Renal pelvis (tissue), 4 donors: ENCODE data around the gene CHAC1. TPM values are rescaled to one million over a fixed set of nuclear protein-coding genes. Genes with fewer than 3 reads are reported as not detected.

Experiments used
- DNase-seq: peaks from one replicate; pipeline ENCODE4 v3.0.0-alpha.2; 2013
- polyA plus RNA-seq, 3 donors: library from polyadenylated mRNA; unstranded; fragments of 120-200 nt; gene quantifications; one replicate each; pipeline ENCODE4 v1.2.1, GENCODE V29; 2013; ENCODE audit not compliant: insufficient read length in 3 of 3

Gene CHAC1
- polyA plus RNA-seq, 3 donors = 2.5 to 3.8 (median 3.3) TPM

DNA sequence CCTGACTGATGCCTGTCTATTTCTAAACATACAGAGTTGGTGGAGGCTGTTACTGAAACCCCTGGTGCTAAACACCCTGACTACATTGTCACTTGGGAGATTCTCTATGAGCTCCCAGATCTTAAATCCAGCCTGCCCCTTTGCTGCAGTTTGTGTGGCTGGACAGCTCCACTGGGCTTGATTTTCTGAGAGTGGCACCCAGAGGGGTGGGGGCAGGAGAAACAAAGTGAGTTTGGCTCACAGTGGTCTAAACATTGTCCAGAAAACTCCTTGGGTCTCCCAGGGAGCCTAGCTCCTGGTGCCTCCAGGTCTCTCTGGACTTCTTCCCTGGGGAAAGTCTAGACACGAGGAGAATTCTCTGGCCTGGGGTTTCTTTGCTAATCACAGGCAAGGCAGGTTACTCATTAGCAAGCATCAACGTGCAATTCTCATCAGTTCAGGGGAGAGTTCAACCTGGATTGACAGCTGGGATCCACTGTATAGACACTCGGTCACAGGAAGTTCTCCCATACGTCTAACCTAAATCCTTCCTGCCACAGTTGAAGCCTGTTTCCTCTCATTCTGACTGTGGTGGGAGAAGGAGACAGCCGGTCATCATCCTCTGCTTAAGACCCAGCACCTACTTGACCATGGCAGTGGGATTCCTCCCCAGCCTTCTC lies 31.2 kb upstream of the CHAC1 start:
- DNase-seq = no peak

GRCh38 chr15:40922608-40923005 lies 30.7 kb upstream of the CHAC1 start:
- no peak for DNase-seq

DNA sequence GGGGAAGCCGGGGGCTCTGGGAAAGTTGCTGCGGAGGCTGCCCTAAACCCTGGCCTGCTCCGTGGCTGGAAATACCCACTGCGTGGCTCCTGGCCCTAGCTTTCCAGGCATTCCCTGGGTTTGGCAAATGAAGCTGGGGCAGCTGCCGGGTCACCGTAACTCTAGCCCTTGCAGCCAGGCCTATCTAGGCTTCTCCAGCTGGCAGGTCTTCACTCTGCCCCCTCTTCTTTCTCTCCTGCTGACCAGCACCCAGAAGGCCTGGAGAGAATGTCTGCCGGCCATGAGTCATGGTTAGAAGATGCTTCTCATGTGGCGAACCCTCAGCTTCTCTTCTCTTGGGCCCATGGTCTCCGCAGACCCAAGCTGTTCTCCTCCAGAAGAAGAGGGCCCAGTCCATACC lies 29.7 kb upstream of the CHAC1 start:
- DNase-seq = no peak

DNA sequence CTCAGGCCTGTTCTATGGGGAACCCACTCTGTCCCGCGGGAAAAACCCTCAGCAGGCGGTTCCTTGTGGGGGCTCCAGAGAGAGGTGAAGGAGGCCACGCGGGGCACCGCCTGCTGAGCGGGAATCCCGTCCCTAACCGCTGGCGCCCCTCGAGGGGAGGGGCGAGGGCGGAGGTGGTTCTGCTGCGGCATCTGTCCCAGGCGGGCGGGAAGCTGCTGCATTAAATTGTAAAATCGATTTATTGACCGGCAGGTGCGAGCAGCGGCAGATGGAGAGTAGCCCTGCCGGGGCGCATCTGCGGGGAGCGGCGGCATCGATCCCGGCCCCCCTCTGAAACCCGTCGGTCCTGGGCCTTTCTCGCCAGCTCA lies 27.8 kb upstream of the CHAC1 start:
- DNase-seq = no peak

GRCh38 chr15:40925863-40926658 lies 27.2 kb upstream of the CHAC1 start:
- DNase-seq = no peak

DNA sequence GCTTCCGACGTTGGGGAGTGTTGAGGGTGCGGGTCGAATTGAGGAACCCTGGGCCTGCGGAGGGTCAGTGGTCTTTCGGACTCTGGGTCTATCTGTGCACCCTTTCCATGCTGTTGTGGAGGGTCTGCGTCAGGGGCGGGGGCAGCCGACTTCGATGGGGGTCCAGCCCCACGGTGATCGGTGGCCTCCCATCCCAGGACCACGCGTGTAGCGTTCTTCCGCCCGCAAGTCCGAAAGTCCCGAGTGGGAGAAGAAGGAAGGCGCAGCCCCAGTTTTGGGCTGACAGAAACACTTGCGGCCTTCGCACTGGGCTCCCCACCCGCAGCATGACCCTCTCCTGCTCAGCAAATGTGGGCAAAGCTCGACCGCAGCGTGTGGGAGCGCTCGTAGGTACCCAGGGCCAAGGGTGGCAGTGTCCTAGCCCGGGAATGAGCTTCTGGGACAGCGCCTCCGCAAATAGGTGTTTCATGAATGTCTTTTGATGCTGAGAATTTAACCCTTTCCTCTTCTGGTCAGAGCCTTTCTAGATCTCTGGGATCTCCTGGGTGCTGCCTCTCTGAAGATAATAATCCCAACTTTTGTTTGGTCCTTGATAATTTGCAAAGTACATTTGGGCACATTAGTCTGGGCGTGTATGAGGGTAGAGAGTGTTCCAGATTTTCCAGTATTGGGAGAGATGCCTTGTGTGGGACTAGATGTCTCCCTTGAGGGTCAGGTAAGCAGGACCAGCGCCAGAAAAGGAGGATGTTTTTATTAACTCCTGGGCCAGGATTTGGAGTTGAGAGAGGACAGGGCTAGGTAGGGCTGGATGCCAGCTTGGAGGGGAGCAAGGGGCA lies 26.4 kb upstream of the CHAC1 start:
- no peak for DNase-seq

DNA sequence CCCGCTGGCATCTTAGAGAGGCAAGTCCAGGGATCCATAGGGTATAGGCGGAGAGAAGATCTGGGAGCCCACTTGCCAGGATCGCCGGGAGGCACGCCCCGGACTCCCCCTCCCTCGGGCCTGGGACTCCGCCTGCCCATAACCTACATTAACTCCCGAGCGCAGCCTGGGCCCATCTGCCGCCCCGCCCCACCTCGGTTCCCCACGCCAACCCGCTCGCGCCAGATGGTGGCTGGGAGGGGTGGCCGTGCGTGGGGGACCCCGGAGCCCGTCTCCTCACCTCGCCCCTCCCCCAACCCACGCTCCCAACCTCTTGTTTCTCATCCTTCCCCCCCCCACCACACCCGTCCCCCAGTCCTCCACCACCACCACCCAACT lies 25.8 kb upstream of the CHAC1 start:
- DNase-seq = no peak

DNA sequence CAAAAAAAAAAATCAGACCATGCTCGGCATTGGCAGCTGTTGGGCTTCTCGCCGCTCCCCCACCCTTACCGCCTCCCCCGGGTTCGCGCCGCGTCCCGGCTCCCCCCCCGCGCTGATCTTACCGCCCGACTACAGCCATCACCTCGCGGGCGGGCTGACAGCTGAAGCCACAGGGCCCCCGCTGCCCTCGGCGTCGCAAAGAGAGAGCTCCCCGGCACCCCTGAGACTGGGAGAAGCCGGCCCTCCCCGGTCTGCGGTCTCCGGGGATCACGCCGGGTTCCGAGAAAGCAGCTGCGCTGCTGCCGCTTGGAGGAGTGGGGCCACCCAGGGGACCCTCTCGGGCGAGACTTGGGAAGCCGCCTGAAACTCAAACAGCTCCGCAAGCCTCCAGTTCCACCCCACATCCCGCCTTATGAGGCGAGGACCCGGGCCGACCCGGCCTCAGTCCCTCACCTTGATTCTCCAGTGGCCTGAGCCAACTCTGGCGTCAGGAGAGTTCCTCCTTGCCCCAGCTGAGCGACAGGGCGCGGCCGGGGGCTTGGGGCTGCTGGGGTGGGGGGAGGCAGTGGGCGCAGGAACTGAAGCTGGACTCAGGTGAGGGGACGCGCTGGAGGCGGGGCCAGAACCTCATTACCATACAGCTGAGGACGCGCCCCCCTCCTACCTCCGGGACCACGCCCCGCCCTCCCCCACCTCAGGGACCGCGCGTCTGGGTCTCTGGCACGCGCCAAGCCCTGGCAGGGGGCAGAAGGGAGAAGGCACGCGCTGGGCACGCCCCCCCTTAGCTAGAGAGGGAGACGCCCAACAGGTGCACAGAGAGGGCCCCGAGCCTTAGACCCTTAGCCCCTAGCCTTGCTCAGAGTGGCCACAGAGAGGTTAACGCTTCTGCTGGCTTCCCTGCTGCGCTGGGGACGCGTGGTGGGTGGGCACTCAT lies 25.1 kb upstream of the CHAC1 start:
- DNase-seq = no peak

GRCh38 chr15:40928821-40929659 lies 24.2 kb upstream of the CHAC1 start, which contains the start of gene DLL4:
DLL4 (plus strand) TSS chr15:40929340; CDS start chr15:40929669, 329 bp downstream.
- no peak for DNase-seq

GRCh38 chr15:40929660-40930429 lies 23.4 kb upstream of the CHAC1 start:
- no peak for DNase-seq

GRCh38 chr15:40930430-40931299 lies 22.6 kb upstream of the CHAC1 start:
- DNase-seq = no peak

GRCh38 chr15:40931300-40932142 lies 21.8 kb upstream of the CHAC1 start:
- DNase-seq = no peak

DNA sequence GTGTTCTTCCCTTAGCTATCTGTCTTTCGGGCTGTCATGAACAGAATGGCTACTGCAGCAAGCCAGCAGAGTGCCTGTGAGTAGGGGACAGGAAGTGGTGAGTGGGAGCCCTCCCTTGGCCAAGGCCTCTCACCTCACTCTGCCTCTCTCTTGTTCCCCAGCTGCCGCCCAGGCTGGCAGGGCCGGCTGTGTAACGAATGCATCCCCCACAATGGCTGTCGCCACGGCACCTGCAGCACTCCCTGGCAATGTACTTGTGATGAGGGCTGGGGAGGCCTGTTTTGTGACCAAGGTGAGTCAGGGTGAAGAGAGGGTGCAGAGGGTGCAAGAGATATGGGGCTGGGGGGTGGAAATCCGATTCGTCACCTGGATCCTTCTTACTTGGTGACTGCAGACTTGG lies 21.1 kb upstream of the CHAC1 start:
- DNase-seq = no peak

DNA sequence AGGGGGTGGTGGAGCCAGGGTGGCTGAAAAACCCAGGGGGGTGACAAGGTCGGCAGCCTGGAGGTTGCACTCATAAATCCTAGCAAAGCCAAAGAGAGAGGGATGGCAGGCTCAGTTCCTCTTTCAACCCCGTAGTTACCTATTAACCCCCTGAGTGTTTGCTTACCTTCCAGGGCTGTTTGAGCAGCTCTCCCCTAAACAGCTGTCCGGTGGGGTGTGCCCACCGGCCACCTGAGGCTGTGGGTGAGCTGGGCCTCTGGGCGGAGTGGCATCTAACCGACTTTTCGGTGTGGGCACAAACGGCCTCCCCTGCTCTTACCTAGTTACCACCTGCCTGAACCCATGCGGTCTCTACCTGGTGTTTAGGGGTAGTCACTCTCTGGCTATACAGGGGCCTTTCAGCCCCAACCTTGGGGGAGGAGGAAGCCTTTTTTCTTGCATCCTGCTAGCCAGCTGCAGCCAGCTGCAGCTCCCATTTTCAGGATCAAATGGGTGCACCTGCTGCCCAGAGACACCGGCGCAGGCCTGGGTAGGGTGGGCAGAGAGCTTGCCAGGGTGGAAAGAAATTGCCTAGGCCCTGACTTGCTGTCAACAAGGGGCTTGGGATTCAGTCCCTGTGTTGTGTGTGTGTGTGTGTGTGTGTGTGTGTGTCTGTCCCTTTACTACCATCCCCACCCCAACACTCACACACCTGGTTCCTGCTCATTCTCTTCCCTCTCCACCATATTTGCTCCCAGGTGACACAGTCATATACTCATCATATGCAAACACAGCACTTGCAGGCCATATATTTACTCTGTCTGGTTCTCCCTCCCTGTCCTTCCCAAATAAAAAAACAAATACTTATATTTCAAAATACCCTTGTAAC lies 20.4 kb upstream of the CHAC1 start:
- no peak for DNase-seq

DNA sequence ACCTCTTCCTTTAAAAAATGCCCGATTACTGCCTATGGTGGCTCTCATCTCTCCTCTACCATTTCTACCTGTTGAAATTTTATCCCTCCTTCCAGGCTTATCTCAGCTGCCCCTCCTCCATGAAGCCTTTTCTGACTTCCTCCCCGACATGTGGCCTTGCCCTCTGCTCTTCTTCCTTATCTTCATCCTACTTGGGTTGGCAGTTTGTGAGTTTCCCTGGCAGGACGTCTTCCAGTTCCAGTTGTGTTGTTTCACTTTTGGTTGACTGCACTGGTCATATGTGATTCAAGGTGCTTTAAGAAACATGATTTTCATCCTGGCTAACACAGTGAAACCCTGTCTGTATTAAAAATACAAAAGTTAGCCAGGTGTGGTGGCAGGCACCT lies 19.8 kb upstream of the CHAC1 start:
- DNase-seq = no peak

- DNase-seq = no peak
Observed at GRCh38 chr15:40934457-40934856, 18.8 kb upstream of the CHAC1 start.

- no peak for DNase-seq
Observed at GRCh38 chr15:40936234-40936708, 17.0 kb upstream of the CHAC1 start.
